ENCODE measurements around the gene ADCK1.
"Not testable (repeated sequence)": the region's sequence is repeated elsewhere in the genome, so short reads cannot be mapped to it uniquely, and the experiment has no call there.

ADCK1 gene

DNA sequence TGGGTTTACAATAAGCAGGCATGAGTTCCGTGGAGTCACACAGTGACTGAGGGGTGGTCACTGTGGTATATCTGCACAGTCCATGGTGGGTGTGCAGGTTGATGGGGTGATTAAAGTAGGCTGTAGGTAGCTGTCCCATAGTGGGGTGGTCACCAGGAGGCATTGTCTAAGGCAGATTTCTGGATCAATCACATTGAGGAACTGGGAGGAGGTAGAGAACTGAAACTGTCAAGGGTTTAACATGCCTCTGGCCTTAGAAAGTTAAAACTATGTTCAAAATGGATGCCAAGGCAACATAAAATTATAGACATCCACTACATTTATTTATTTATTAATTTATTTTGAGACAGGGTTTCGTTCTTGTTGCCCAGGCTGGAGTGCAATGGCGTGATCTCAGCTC lies 8.3 kb downstream of the ADCK1 start:
- no peak for DNase-seq (ENCODE audit: low spot score)
- no peak for FAIRE-seq

DNA sequence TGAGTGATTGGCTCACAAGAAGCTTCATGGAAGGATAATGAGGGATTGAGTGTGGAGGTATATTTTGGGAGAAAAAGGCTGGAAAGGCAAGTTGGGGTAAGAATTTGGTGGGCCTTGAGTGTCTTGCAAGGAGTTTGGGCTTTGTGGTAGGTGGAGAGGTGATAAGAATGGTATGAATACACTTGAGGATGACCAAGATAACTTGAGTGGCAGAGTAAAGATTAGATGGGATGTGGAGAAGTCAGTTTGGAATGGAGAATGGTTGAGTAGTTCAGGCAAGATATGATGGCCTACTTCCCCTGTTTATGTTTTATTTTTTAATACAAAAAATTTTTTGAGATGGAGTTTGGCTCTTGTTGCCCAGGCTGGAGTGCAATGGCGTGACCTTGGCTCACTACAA lies 9.1 kb downstream of the ADCK1 start:
- no peak for FAIRE-seq
- DNase-seq (ENCODE audit: low spot score), result no peak

DNA sequence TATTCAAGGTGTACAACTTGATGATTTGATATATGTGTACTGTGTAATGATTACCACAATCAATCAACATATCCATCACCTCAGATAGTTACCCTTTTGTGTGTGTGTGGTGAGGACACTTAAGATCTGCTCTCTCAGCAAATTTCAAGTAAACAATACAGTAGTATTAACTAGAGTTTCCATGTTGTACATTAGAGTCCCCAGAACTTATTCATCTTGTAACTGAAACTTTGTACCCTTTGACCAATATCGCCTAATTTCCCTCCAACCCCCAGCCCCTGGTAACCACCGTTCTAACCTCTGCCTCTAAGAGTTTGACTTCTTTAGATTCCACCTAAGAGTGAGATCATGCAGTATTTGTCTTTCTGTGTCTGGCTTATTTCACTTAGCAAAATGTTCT lies 12.1 kb downstream of the ADCK1 start:
- no peak for FAIRE-seq

DNA sequence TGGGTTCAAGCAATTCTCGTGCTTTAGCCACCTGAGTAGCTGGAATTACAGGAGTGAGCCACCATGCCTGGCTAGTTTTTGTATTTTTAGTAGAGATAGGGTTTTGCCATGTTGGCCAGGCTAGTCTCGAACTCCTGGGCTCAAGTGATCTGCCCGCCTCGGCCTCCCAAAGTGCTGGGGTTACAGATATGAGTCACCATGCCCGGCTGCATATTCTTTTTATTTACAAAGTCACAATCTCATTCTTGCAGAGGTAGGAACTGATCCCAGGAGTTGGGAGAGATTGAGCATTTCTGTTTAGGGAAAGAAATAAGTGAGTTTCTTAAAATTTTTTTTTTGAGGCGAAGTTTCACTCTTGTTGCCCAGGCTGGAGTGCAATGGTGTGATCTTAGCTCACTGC lies 12.8 kb downstream of the ADCK1 start:
- DNase-seq (ENCODE audit: low spot score); FAIRE-seq: not testable (repeated sequence)

More for the DNA sequence above, 12.1 kb downstream of the ADCK1 start:
- no peak for DNase-seq (ENCODE audit: low spot score)

DNA sequence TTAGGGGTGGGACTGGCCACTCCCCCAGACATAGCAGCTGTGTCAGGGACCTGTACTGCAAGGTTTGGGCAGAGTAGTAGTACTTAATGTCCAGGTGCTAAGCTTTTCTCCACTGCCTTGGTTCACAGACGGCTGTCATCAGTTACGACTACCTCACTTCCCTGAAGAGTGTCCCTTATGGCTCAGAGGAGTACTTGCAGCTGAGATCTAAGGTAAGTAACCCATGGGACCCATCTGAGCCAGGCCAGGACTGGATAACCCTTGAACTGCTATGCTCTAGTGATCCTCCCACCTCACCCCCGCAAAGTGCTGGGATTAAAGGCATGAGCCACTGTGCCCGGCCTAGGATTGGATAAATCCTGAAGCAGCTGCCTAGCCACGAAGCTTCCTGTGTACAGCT lies 22.4 kb downstream of the ADCK1 start:
- DNase-seq (ENCODE audit: low spot score) (no peak), FAIRE-seq (no peak)

DNA sequence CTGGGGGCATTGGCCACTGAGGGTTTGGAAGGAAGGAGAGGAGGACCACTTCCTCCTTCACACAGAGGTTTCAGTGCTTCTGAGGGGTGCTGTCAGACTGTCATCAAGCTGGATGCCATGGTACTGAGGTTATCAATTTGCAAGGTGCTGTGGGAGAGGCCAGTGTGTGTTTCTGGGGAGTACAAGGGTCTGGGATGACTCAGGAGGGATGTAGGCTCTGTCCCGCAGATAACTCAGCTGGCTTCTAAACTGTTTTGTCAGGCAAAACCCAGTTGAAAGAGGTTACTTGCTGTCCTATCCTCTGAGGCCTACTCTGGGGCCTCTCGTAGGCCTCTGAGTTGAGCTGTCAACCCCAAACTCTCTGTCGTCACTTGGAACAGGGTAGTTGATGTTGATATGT lies 22.8 kb downstream of the ADCK1 start:
- no peak for DNase-seq (ENCODE audit: low spot score)
- no peak for FAIRE-seq

DNA sequence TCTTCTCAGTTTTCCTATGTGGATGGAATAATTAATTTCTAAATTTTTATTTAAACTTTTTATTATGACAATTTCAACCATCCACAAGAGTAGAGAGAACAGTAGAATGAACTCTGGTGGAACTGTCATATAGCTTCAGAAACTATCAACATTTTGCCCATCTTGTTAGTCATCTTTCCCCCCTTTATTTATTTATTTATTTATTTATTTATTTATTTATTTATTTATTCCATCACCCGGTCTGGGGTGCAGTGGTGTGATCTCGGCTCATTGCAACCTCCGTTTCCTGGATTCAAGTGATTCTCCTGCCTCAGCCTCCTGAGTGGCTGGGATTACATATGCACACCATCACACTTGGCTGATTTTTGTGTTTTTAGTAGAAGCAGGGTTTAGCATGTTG lies 23.5 kb downstream of the ADCK1 start:
- no peak for DNase-seq (ENCODE audit: low spot score)

DNA sequence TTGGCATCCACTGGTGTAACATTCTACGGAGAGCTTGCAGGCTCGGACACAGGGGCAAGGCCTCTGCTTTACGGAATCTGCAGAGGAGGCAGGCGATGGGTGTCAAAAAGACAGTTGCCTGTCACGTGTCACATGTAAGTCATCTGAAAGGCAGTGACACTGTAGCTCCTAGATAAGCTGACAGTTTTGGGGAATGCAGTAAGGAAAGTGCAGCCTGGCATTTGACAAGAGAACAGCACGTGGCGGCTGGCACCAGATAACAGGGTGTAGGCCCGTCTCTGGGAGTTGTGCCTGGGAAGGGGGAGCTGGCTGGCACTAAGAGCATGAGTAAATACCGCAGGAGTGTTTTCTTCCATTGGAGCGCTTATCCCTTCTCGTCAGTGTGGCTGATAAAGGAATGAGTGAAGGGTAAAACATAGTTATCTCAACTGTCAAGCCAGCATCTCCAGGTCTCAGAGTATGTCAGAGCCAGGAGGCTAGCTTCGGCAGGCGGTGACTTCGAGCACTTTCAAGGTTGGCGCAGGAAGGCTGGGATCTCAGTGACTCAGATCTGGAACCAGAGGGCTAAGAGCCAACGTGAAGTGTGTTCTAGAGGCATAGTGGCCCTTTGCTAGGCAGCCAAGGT lies 26.1 kb downstream of the ADCK1 start:
- FAIRE-seq (no peak), DNase-seq (ENCODE audit: low spot score) (no peak)

More for the DNA sequence above, 23.5 kb downstream of the ADCK1 start:
- no peak for FAIRE-seq

DNA sequence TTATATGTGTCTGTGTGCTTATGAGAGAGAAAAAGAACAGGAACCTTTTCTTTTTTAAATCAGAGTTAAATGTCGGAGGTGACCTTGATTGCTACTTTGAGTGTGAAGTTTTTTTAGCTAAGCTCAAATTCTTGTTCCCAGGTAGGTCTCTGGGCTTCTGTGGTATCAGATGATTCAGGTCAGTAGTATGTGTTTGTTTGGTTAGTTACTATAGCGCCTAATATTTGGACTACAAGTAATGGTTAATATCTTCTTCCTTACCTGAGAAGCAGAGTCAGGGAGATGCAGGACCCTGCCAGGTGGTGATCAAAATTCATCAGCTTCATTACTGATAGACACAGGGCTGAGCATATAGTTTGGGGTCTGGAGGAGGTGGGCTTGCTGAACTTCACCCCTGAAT lies 30.8 kb downstream of the ADCK1 start:
- DNase-seq (ENCODE audit: low spot score) (no peak), FAIRE-seq (no peak)

DNA sequence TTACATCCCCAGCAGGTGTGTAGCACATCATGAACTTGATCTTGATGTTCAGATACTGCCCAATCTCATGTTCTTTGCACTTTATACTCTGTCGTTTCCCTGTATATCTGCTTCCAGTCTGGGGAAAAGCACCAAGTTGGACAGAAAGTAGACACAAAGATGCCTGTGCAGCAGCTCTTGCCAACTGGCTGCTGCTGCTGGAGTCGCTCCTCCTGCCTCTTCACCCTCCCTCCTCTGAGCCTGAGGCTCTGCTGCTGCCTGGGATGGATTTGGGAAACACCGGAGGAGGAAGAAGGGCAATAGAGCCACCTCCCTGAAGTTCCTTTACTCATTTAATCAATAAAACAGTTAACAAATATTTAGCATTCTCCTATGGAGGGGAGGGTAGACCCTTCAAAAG lies 32.4 kb downstream of the ADCK1 start:
- no peak for DNase-seq (ENCODE audit: low spot score)
- FAIRE-seq, result no peak

DNA sequence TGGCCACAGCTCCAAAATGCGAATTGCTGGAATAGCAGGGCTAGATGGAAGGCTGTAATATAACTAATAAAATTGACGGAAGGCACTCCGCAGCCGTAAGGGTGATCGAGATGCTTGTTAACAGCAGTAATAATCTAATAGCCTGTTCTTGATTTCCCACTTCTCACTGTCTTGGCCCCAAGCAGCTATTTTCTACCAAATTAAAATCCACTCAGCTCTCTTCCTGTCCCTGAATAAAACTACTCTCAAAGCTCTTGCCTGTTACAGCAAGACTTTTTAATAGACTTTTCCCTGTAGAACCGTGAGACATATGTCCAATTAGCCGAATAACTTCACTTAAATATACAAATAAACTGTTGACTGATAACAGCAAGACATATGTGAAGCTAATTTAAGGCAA lies 38.0 kb downstream of the ADCK1 start:
- FAIRE-seq (no peak), DNase-seq (ENCODE audit: low spot score) (no peak)

DNA sequence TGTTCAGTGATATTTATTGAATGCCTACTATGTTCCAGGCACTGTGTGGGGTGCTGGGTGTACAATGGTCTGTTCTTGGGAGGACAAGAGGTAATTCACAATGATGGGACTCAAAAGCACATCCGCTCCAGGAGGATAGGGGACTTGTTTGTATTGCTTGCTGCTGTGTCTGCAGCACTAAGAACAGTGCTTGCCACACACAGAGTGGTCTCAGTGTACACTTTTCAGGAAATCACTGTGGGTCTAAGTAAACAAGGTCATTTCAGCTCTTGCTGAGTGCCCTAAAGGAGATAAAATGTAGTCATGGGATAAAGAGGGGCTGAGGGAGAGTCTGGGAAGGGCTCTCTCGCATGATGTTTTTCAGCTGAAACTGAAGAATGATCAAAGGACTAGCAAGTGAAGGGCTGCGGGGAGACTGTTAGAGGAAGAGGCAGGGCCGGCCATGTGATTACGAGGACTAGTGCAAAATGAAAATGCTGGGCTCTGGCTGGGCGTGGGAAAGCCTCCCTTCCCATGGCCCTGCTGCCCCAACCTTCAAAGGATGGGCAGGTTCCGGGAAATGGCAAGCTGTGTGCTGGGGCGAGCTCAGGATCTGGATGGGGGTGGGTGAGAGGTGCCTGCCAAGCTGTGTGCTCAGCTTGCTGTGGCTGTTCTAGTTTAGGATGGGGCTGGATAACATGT lies 39.1 kb downstream of the ADCK1 start:
- FAIRE-seq (no peak), DNase-seq (ENCODE audit: low spot score) (no peak)

DNA sequence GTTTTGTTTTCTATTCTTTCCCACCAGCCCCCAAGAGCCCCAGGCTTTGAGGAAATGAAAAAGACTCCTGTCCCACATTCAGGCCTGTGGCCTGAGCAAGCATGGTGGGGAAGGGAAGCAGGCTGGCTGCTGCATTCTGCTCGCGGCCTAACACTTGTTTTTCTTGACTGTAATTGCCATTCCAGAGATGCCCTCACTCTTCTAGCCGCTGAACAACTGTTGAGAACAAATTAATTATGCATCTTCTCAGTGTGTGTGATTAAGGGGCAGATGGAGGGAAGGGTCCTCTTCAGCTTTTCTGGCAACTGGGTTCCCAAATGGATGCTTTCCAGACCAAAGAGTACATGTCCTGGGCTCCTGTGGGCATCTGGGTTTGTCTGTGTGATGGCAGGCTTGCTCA lies 43.3 kb downstream of the ADCK1 start:
- FAIRE-seq (no peak), DNase-seq (ENCODE audit: low spot score) (no peak)

DNA sequence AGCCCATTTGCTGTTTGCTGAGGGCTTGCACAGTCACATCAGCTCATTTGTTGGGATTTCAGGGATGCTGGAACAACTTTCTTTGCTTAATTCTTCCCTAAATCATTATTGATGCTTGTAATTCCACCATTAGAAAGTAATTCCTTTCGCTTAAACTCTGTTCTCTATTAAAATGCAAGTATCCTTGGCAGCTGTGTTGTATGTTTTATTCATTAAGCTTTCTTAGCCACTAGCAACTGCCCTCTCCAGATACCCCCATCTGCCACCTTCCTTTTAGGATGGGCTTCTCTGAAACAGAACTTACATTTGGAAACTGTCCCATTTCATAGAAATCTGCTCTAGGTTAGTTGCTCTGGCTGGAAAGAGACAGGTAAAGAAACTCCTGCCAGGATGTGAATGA lies 43.7 kb downstream of the ADCK1 start:
- no peak for DNase-seq (ENCODE audit: low spot score)
- FAIRE-seq, result no peak

DNA sequence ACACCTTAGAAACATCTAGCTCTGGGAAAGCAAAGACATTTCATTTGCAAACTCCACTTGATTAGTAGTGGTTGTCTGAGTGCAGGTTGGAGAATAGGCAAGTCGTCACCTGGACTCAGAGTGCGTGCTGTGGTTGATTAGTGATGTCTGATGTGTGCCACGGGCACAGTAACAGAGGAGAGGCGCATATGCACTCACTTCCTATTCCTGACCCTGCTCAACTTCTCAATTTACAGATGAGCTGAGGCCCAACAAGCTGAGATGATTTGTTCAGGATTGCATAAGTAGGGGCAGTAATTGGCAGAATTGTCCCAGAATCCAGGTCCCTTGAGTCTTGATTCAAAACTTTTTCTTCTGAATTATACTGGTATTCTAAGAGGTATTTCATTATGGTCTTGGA lies 44.9 kb downstream of the ADCK1 start:
- FAIRE-seq (no peak), DNase-seq (ENCODE audit: low spot score) (no peak)

DNA sequence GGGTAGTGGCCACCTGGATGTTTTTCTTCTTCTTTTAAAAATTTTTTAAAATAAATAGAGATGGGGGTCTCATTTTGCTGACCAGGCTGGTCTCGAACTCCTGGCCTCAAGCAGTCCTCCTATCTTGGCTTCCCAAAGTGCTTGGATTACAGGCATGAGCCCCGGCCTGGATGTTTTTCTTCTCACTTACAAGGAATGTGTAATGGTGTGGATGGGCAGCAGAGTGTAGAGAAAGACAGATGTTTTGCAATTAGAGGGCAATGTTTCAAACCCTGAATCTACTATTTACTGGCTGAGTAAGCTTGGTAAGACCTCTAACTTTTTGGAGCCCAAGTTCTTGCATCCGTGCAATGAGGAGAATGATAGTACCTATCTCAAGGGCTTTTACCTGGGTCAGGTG lies 48.1 kb downstream of the ADCK1 start:
- FAIRE-seq (no peak), DNase-seq (ENCODE audit: low spot score) (peak; percentile 33)

DNA sequence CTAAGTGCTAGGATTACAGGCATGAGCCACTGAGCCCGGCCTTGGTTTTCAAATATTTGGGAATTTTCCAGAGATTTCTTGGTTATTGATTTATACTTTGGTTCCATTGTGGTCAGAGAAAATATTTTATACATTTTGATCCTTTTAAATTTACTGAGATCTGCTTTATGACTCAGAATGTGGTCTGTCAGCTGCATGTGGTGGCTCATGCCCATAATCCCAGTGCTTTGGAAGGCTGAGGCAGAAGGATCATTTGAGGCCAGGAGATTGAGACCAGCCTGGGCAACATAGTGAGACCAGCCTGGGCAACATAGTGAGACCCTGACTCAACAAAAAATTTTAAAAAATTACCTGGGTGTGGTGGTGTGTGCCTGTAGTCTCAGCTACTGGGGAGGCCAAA lies 49.8 kb downstream of the ADCK1 start:
- DNase-seq (ENCODE audit: low spot score) (peak; percentile 74), FAIRE-seq (peak; percentile 84)

DNA sequence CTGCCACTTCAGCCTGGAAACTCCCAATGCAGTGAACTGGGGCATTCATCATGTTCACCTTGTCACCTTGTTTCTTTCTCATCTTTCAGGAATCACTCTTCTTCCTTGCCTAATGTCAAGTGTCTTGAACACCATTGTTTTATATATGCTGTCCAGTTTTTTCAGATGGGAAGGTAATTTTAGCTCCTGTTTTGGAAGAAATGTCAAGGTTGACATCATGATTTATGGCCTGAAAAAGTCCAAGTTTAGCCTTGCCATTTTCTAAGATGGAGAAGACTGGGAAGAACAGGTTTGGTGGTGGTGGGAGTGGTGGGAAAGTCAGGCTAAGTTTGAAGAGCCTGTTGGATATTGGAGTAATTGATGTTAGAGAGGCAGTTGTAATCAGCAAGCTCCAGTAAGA lies 54.0 kb downstream of the ADCK1 start:
- FAIRE-seq (no peak), DNase-seq (ENCODE audit: low spot score) (no peak)

DNA sequence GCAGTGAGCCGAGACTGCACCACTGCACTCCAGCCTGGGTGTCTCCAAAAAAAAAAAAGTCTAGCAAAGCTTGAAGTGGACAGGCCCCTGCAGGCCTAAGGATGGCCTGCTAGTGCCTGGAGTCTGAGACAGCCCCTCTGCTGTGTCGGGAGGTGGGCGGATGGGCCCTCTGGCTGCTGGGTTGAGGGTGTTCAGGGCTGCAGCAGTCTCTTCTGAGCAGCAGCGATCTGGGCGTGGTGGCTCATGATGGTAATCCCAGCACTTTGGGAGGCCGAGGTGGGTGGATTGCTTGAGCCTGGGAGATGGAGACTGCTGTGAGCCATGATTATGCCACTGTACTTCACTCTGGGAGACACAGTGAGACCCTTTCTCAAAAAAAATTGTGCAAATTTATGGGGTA lies 57.0 kb downstream of the ADCK1 start:
- DNase-seq (ENCODE audit: low spot score) (no peak), FAIRE-seq (no peak)

DNA sequence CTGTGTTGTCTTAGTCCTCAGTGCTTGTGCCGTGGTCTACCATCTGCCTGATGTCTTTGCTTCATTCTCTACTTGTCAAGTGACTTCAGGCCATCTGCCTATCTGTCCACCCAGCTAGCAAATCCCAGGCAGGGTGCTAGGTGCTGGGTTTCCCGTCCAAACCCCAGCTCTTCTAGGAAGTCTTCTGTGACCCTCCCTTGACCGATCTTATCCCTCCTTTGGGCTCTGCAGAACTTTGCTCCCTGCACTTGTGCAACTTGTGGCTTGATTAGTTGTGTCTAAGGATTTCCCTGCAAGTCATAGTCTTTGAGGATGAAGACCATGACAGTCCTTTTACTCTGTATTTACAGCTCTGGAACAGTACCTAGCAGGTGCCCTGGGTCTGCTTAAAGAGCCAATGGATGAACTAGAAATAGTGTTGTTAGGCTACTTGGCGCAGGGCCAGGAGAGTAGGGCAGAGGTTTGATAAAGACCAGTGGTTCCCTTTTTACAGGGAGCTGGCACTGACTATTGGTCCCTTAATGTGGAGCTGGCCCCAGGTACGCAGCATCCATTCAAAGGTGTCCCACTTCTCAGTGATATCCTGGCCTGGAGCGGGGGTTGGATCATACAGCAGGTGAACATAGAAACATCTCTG lies 60.1 kb downstream of the ADCK1 start:
- DNase-seq (ENCODE audit: low spot score) (no peak), FAIRE-seq (no peak)

DNA sequence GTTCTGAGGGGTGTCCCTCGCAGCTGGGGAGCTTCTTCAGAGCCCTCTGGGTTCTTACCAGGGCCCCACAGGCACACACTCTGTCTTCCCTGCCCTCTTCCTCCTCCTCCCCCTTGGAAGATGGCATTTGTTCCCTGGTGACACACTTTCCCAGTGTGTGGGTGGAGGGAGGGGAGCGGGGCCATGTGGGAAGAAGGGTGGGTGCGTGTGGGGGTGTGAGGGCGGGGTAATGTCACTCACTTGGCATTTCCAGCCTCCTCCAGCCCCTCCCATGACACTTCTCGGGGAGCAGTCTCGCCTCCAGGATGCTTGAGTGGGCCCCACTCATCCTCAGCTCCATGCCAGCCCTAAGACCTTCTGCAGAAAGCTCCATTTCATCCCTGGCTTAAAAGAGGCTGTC lies 61.3 kb downstream of the ADCK1 start:
- FAIRE-seq (no peak), DNase-seq (ENCODE audit: low spot score) (no peak)

DNA sequence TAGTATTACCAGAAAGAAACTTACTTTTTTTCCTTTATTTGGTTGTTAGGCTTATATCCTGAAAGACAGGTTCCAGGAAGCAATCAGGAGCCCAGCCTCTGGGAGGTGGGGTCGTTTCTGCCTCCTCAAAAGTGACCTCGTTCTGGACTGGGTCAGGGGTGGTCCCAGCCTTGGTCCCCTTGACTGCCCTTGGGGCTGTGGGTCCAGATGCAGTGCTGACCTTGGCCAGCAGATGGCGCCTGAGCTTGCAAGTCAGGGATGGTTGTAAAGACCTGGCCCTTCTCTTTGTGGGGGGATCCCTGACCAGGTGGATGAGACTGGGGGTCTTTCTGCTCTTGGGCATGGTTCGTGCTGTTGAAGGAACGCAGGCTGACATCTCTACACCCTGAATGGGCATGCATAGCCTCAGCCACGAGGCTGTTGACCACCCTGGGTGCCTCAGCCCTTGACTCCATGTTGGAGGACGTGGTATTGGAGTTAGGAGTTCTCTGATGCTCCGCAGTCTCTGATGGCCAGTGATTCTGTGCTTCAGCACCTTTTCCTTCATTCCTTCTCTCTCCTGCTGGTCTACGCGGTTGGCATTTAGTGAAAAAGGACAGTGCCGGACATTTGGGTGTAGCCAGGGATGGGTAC lies 62.4 kb downstream of the ADCK1 start:
- DNase-seq (ENCODE audit: low spot score), result no peak
- FAIRE-seq, result no peak

DNA sequence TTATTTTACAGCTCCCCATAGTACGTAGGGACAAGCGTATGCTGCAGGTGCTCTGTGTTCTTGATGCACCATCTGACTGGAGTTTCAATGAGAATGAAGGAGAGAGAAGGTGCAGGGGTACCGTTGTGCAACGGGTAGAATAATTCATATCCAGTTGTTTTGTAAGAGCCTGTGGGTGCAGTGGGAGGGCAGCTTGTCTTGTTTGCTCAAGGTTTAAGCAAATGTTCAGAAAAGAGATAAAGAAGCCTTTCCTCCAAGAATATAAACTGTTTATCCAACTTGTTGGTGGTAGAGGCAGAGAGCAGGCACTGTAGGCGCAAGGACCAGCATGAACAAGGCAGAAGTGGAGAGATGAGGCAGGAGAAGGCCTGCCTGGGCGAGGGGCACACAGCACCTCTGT lies 64.2 kb downstream of the ADCK1 start:
- FAIRE-seq (no peak), DNase-seq (ENCODE audit: low spot score) (no peak)
